K562 (cell line): ENCODE measurements around the gene SLC25A34. TPM values are rescaled to one million over a fixed set of nuclear protein-coding genes. Genes with fewer than 3 reads are reported as not detected.

ENCODE experiments used
- ATAC-seq: fragments of 200-7000 bp; cut with Tn5 transposase; 3 replicates; pipeline ENCODE4 v1.9.1; 2020; ENCODE audit warnings: moderate library complexity
- BruUV-seq: library from RNA; stranded (reverse); fragments of 400-500 nt; replicated peaks from 2 replicates; lab custom pipeline; 2021; lab: Mats Ljungman, UMichigan
- CTCF ChIA-PET: fragments of 300-600 bp; formaldehyde crosslinking; extraction: SDS; loops from one replicate; lab custom pipeline; 2021; ENCODE audit warnings: low intra/inter-chr PET ratio; lab: Yijun Ruan, JAX
- POLR2A ChIA-PET: fragments of 300-600, 350-650 bp; sonication (Branson Sonifier 250); formaldehyde crosslinking; extraction: SDS; loops from one replicate; lab custom pipeline; 2021; ENCODE audit warnings: antibody characterized with exemption, inconsistent platforms; lab: Yijun Ruan, JAX
- DNase-seq, 4 experiments: peaks; one replicate each; pipeline versions ENCODE4 v3.0.0 to v3.0.0-alpha.2; 2011 to 2018; ENCODE audit warnings: low spot score in 3 of 4, mixed read lengths in 3 of 4; ENCODE audit errors: extremely low read depth in 1 of 4
- FAIRE-seq: peaks from 2 replicates; lab custom pipeline; 2011; peaks lifted over from hg19 to GRCh38; lab: Jason Lieb, UNC
- H2AFZ ChIP-seq: 2 replicates; pipeline ENCODE4 v1.6.0; 2011; ENCODE audit warnings: low read depth, low read length, control low read depth, inconsistent platforms
- H3K27ac ChIP-seq: fragments of 200-600 bp; 3 replicates; pipeline ENCODE4 v1.8.0; 2011; ENCODE audit warnings: low read depth, mild to moderate bottlenecking, control low read depth, inconsistent platforms, low read length, moderate library complexity, mixed read lengths; ENCODE audit errors: extremely low read depth
- H3K27me3 ChIP-seq, 2 experiments: fragments of 300-600 bp in 1 of 2; 2 replicates in 1 of 2; 3 replicates in 1 of 2; pipeline versions ENCODE4 v1.6.0 to v1.8.0; 2011; ENCODE audit warnings: inconsistent platforms in 2 of 2, low read length in 2 of 2, mild to moderate bottlenecking in 1 of 2, mixed read lengths in 1 of 2, moderate library complexity in 1 of 2; ENCODE audit not compliant: control insufficient read depth in 2 of 2, insufficient read depth in 2 of 2
- H3K36me3 ChIP-seq: fragments of 300-600 bp; 3 replicates; pipeline ENCODE4 v1.8.0; 2011; ENCODE audit warnings: mild to moderate bottlenecking, low read length, inconsistent platforms; ENCODE audit not compliant: control insufficient read depth, insufficient read depth
- H3K4me1 ChIP-seq, 2 experiments: fragments of 200-600 bp in 1 of 2; replicated peaks in 1 of 2; 2 replicates in 1 of 2; 3 replicates in 1 of 2; pipeline versions ENCODE4 v1.5.1 to v1.8.0; 2011; ENCODE audit warnings: inconsistent platforms in 2 of 2, low read length in 2 of 2, mild to moderate bottlenecking in 1 of 2, mixed read lengths in 1 of 2, moderate library complexity in 1 of 2; ENCODE audit not compliant: control insufficient read depth in 2 of 2, insufficient read depth in 2 of 2
- H3K4me2 ChIP-seq: 2 replicates; pipeline ENCODE4 v1.6.1; 2011; ENCODE audit warnings: low read length, control low read depth, inconsistent platforms, mixed read lengths; ENCODE audit not compliant: insufficient read depth
- H3K4me3 ChIP-seq: fragments of 200-600 bp; sonication (generic), shearing (Covaris generic); 2 replicates; pipeline ENCODE4 v1.5.1; 2016; ENCODE audit warnings: control low read depth, inconsistent platforms
- H3K79me2 ChIP-seq: fragments of 200-600 bp; 3 replicates; pipeline ENCODE4 v1.8.0; 2011; ENCODE audit warnings: low read length, inconsistent platforms; ENCODE audit not compliant: control insufficient read depth, insufficient read depth
- H3K9ac ChIP-seq, 2 experiments: 2 replicates each; pipeline versions ENCODE4 v1.6.0 to v1.6.1; 2011; ENCODE audit warnings: low read depth in 2 of 2, low read length in 2 of 2, control low read depth in 1 of 2, inconsistent platforms in 1 of 2, mild to moderate bottlenecking in 1 of 2, mixed read lengths in 1 of 2; ENCODE audit not compliant: insufficient read depth in 1 of 2
- H3K9me1 ChIP-seq: one replicate; pipeline ENCODE4 v1.6.0; 2011; ENCODE audit warnings: inconsistent platforms, mild to moderate bottlenecking, low read length, moderate library complexity; ENCODE audit not compliant: control insufficient read depth, insufficient read depth
- H3K9me3 ChIP-seq: replicated peaks from 2 replicates; pipeline ENCODE4 v1.5.1; 2011; ENCODE audit warnings: low read depth, low read length, inconsistent platforms; ENCODE audit not compliant: control insufficient read depth, insufficient read depth
- H4K20me1 ChIP-seq: replicated peaks from 2 replicates; pipeline ENCODE4 v1.6.1; 2011; ENCODE audit warnings: low read length, inconsistent platforms, mixed read lengths; ENCODE audit not compliant: control insufficient read depth, insufficient read depth
- BCOR ChIP-seq: fragments of 450-650 bp; IDR thresholded peaks from 2 replicates; pipeline ENCODE4 v1.6.1; 2016
- E2F8 ChIP-seq: fragments of 450-650 bp; IDR thresholded peaks from 2 replicates; pipeline ENCODE4 v1.7.1; 2018; ENCODE audit warnings: mild to moderate bottlenecking, low read depth; ENCODE audit not compliant: partially characterized antibody
- FOXA3 ChIP-seq, 2 experiments: fragments of 450-650 bp in 1 of 2; sonication (generic) in 1 of 2; formaldehyde crosslinking; IDR thresholded peaks in 1 of 2; conservative IDR thresholded peaks in 1 of 2; 2 replicates each; pipeline versions ENCODE4 v1.4.0 to v1.8.0; 2020 to 2022; ENCODE audit warnings: mild to moderate bottlenecking in 2 of 2, missing genetic modification reagents in 1 of 2
- HINFP ChIP-seq: fragments of 450-650 bp; conservative IDR thresholded peaks from 2 replicates; pipeline ENCODE4 v1.6.1; 2016; ENCODE audit warnings: missing genetic modification characterization, low read depth, mild to moderate bottlenecking, control low read depth, missing compliant biosample characterization
- JUNB ChIP-seq: fragments of 450-650 bp; formaldehyde crosslinking; conservative IDR thresholded peaks from 2 replicates; pipeline ENCODE4 v1.4.0; 2020; ENCODE audit warnings: mild to moderate bottlenecking
- NUFIP1 ChIP-seq: fragments of 450-650 bp; IDR thresholded peaks from 2 replicates; pipeline ENCODE4 v1.6.1; 2018; ENCODE audit not compliant: partially characterized antibody
- POLR2G ChIP-seq: fragments of 200-400 bp; formaldehyde crosslinking; IDR thresholded peaks from 2 replicates; pipeline ENCODE4 v1.6.1; 2017; ENCODE audit warnings: low read depth, mild to moderate bottlenecking, antibody characterized with exemption, low read length, moderate library complexity
- POLR3G ChIP-seq: IDR thresholded peaks from 2 replicates; pipeline ENCODE4 v1.6.1; 2011; ENCODE audit not compliant: insufficient read length, insufficient replicate concordance; ENCODE audit errors: extremely low read depth
- RBM22 ChIP-seq: fragments of 200-400 bp; formaldehyde crosslinking; IDR thresholded peaks from 2 replicates; pipeline ENCODE4 v1.6.1; 2018; ENCODE audit warnings: low read length, low read depth; ENCODE audit not compliant: poor library complexity, severe bottlenecking
- ZBTB12 ChIP-seq: fragments of 250-450 bp; sonication (Bioruptor Pico); IDR thresholded peaks from 2 replicates; pipeline ENCODE4 v1.4.0; 2020
- ZNF124 ChIP-seq: sonication (generic); formaldehyde crosslinking; IDR thresholded peaks from 2 replicates; pipeline ENCODE4 v1.8.1; 2022; ENCODE audit warnings: missing genetic modification reagents
- ZNF165 ChIP-seq: fragments of 250-450 bp; sonication (Bioruptor Pico); IDR thresholded peaks from 2 replicates; pipeline ENCODE4 v1.4.0; 2020; ENCODE audit warnings: borderline replicate concordance
- ZNF212 ChIP-seq: fragments of 450-650 bp; formaldehyde crosslinking; IDR thresholded peaks from 2 replicates; pipeline ENCODE4 v1.4.0; 2020; ENCODE audit warnings: mild to moderate bottlenecking
- ZNF274 ChIP-seq: IDR thresholded peaks from 2 replicates; pipeline ENCODE4 v1.6.1; 2011; ENCODE audit warnings: low read depth, mild to moderate bottlenecking, low read length, moderate library complexity, borderline replicate concordance
- WGBS: fragments of 100-300 bp; shearing (Covaris generic); methylation state at CpG from one replicate; pipeline ENCODE4 v1.1.6; 2016; ENCODE audit warnings: low coverage, mixed read lengths; ENCODE audit not compliant: insufficient coverage; ENCODE audit errors: missing lambda C conversion rate; 5-methylcytosine and 5-hydroxymethylcytosine counted together
- in situ Hi-C: fragments of 300-500 bp; cut with MboI; formaldehyde crosslinking; loops from 4 replicates; pipeline ENCODE4 v1.15.0; 2018; ENCODE audit warnings: inconsistent platforms, mixed read lengths
- intact Hi-C: fragments of 100-400 bp; cut with micrococcal nuclease; formaldehyde crosslinking; loops from 2 replicates; pipeline ENCODE4 v1.14.2; 2022
- polyA plus RNA-seq, 8 experiments: library from polyadenylated mRNA; depleted of rRNA in 4 of 8; stranded (reverse) in 5 of 8; unstranded in 3 of 8; fragments of >200 nt; fragmentation: Nextera tagmentation in 2 of 8; fragmentation: Illumina TruSeq in 1 of 8; extraction: Ambion mirVana in 2 of 8; extraction: Trizol in 1 of 8; gene quantifications; 2 replicates each; pipeline versions ENCODE4 v1.2.1 to v1.2.3, GENCODE V29; 2011 to 2014; ENCODE audit warnings: inconsistent platforms in 1 of 8, missing spikeins in 1 of 8
- total RNA-seq, 7 experiments: library from RNA; depleted of rRNA in 6 of 7; stranded (reverse); fragments of >200 nt in 6 of 7; fragmentation: Illumina TruSeq in 2 of 7; extraction: Trizol in 2 of 7; gene quantifications; 2 replicates each; pipeline versions ENCODE4 v1.2.1 to v1.2.3, GENCODE V29; 2011 to 2021; ENCODE audit warnings: low replicate concordance in 1 of 7

SLC25A34 gene
- total and polyA plus RNA-seq, 9 of the 15 experiments (the other 6 are each of a cell fraction or from before 2014, with no cell fraction given): 0.01 to 0.57 (median 0.16) TPM

- peaks cover 0 to 65% of the 10 kb centered on the region in 2 experiments; a peak in 2 of 5 replicates for H3K4me1 ChIP-seq
- no peak for DNase-seq
- no peak overlapping the region for H3K4me2 ChIP-seq
- H3K9me1 ChIP-seq: no peaks in the 10 kb centered on the region
- TF ChIP-seq NUFIP1: no peak
- 0 out of 2 replicates have a peak, but pooled peaks have one; percentile 36 for TF ChIP-seq POLR2G
- no peak for TF ChIP-seq POLR3G
- TF ChIP-seq ZNF212 (CRISPR knock-in tag): no peak
- no peak for TF ChIP-seq HINFP (tag)
- no peak for TF ChIP-seq ZNF124 (CRISPR knock-in tag)
- TF ChIP-seq BCOR: no peak
- TF ChIP-seq FOXA3 (CRISPR knock-in tag; conservative IDR thresholded peaks at IDR 0.05 in 1 of 2, IDR thresholded peaks at IDR 0.05 in 1 of 2): no peak
- TF ChIP-seq ZNF165 (CRISPR knock-in tag): no peak
- TF ChIP-seq ZNF274: no peak
- TF ChIP-seq JUNB (CRISPR knock-in tag): no peak
- no peak for TF ChIP-seq E2F8
- TF ChIP-seq RBM22: peak; percentile 80
- TF ChIP-seq ZBTB12 (CRISPR knock-in tag): no peak
- no peaks in the 10 kb centered on the region; the same call in 1 of the 2 replicates for H4K20me1 ChIP-seq
- H3K36me3 ChIP-seq: peaks cover 56% of the 10 kb centered on the region; the same call in 2 of the 3 replicates
- ChIA-PET CTCF (no interaction called here), POLR2A (no interaction called here)
- H3K27ac ChIP-seq: no peak overlapping the region
- BruUV-seq: no TSS peak
- 94% methylated on average over 26 of the region's 27 CpGs for WGBS
- H3K79me2 ChIP-seq: no peaks in the 10 kb centered on the region
- peak overlapping the region in 1 of 2 experiments; percentile 56; a peak in 1 of 4 replicates for H3K9ac ChIP-seq
- H2AFZ ChIP-seq: no peak overlapping the region
- intact Hi-C loops (no loop called here), in situ Hi-C loops (no loop called here)
- ATAC-seq: no peak
- H3K27me3 ChIP-seq: no peaks in the 10 kb centered on the region
- H3K9me3 ChIP-seq: no peaks in the 10 kb centered on the region
- H3K4me3 ChIP-seq: no peak overlapping the region
- FAIRE-seq: no peak
Measured at GRCh38 chr1:15733726-15734226, 2.3 kb upstream of the SLC25A34 start.
